ENCODE data around the gene MFF.

MFF gene

GRCh38 chr2:227397562-227397961, 72.5 kb downstream of the MFF start:
- POLR2A ChIA-PET, result no interaction called here
- CTCF ChIA-PET, result interaction anchor here (1.2 to 7.2 kb wide), 3 partner anchors 9 to 15 kb away, joined by 7 to 39 read pairs (median 9); no protein-coding TSS in a partner anchor
- DNase-seq (ENCODE audit: extremely low spot score), result no peak
- TF ChIP-seq, protein P1, sequence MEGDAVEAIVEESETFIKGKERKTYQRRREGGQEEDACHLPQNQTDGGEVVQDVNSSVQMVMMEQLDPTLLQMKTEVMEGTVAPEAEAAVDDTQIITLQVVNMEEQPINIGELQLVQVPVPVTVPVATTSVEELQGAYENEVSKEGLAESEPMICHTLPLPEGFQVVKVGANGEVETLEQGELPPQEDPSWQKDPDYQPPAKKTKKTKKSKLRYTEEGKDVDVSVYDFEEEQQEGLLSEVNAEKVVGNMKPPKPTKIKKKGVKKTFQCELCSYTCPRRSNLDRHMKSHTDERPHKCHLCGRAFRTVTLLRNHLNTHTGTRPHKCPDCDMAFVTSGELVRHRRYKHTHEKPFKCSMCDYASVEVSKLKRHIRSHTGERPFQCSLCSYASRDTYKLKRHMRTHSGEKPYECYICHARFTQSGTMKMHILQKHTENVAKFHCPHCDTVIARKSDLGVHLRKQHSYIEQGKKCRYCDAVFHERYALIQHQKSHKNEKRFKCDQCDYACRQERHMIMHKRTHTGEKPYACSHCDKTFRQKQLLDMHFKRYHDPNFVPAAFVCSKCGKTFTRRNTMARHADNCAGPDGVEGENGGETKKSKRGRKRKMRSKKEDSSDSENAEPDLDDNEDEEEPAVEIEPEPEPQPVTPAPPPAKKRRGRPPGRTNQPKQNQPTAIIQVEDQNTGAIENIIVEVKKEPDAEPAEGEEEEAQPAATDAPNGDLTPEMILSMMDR (IDR thresholded peaks at IDR 0.05; ENCODE audit: control extremely low read depth, extremely low read depth, low read depth, missing control alignments), result no peak

- TF ChIP-seq, protein P1 (IDR thresholded peaks at IDR 0.05; ENCODE audit: control extremely low read depth, extremely low read depth, low read depth, missing control alignments), result no peak
- no peak for DNase-seq (ENCODE audit: extremely low spot score)
- ChIA-PET POLR2A (interaction anchor here (0.6 kb wide), 1 partner anchor 20 kb away, joined by 3 read pairs; no protein-coding TSS in a partner anchor), CTCF (interaction anchor here (1.1 to 7.2 kb wide), 6 partner anchors 8 to 367 kb away, joined by 3 to 39 read pairs (median 6); partner anchors contain the start of gene TM4SF20)
Measured at GRCh38 chr2:227398684-227399670, 73.9 kb downstream of the MFF start.

DNA sequence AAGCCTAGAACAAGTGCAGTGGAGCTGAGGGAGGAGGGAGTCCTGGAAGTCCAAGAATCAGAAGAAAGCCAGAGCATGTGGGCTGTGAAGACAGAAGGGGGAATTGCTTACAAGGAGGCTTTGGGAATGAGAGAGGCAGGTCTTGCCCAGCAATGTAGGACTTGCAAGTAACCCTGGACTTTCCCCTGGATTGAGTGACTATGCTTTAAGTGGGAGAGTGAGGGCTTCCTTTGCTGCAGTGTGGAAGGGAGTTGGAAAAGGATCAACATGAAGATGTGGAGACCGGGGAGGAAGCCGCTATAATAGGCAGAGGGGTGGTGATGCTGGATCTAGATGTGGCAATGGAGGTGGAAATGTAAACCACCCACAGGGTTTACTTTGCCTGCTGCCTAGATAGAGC, 76.5 kb downstream of the MFF start:
- no peak for DNase-seq (ENCODE audit: extremely low spot score)
- TF ChIP-seq, protein P1 (IDR thresholded peaks at IDR 0.05; ENCODE audit: control extremely low read depth, extremely low read depth, low read depth, missing control alignments), result no peak
- ChIA-PET CTCF (interaction anchor here (0.9 to 1.9 kb wide), 5 partner anchors 9 to 70 kb away, joined by 3 to 7 read pairs (median 3); no protein-coding TSS in a partner anchor), POLR2A (no interaction called here)

GRCh38 chr2:227402321-227402720, 77.3 kb downstream of the MFF start:
- ChIA-PET CTCF (interaction anchor here (1.0 to 1.9 kb wide), 4 partner anchors 8 to 69 kb away, joined by 3 to 7 read pairs (median 4); no protein-coding TSS in a partner anchor), POLR2A (no interaction called here)
- TF ChIP-seq, protein P1 (IDR thresholded peaks at IDR 0.05; ENCODE audit: control extremely low read depth, extremely low read depth, low read depth, missing control alignments), result no peak
- DNase-seq (ENCODE audit: extremely low spot score), result no peak

GRCh38 chr2:227402959-227403358, 77.9 kb downstream of the MFF start:
- ChIA-PET POLR2A (no interaction called here), CTCF (no interaction called here)
- TF ChIP-seq, protein P1 (IDR thresholded peaks at IDR 0.05; ENCODE audit: control extremely low read depth, extremely low read depth, low read depth, missing control alignments), result no peak
- no peak for DNase-seq (ENCODE audit: extremely low spot score)

DNA sequence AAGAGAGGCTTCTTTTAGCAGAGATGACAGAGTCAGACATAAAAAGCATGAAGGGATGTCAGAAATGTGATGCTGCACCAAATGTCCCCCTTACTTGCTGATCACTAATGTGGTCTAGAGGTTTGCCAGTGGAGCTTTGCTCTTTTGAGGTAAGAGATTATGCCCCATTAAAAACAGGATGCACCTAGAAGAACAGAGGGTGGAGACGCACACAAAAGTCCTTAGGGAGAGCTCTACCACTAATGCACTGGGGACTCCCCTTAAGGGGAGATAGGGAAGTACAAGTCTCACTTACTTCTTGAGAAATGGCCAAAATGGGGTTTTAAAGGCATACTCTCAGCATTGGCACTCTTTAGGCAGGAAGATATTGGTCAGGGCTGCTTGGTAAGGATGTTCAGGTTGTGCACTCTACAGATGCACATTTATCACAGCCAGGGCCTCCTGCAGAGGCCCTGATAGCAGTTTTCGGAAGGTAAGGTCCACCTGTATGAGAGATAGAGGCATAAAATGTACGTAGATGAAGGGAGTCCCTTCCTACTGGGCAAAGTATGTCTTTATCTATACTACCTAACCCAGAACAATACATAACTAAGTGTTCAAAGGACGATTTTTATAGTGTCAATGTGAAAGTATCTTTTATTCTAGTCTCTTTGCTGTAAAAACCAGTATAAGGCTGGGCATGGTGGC, 79.7 kb downstream of the MFF start:
- DNase-seq (ENCODE audit: extremely low spot score), result no peak
- ChIA-PET POLR2A (no interaction called here), CTCF (interaction anchor here (1.0 to 3.3 kb wide), 8 partner anchors 10 to 362 kb away, joined by 3 to 21 read pairs (median 8); partner anchors contain the start of gene TM4SF20)
- TF ChIP-seq, protein P1 (IDR thresholded peaks at IDR 0.05; ENCODE audit: control extremely low read depth, extremely low read depth, low read depth, missing control alignments), result no peak
